GM12873 (cell line): ENCODE measurements around the gene TET1.

Experiments used
- CTCF ChIP-seq: IDR thresholded peaks from 2 replicates; pipeline ENCODE4 v1.5.1; 2012; ENCODE audit warnings: low read depth, mild to moderate bottlenecking, moderate library complexity, low read length, control low read depth; ENCODE audit not compliant: insufficient read depth; ENCODE audit errors: missing control alignments

The TET1 gene

GRCh38 chr10:68561865-68562649 is 1.9 kb downstream of the TET1 start:
- TF ChIP-seq CTCF = no peak

DNA sequence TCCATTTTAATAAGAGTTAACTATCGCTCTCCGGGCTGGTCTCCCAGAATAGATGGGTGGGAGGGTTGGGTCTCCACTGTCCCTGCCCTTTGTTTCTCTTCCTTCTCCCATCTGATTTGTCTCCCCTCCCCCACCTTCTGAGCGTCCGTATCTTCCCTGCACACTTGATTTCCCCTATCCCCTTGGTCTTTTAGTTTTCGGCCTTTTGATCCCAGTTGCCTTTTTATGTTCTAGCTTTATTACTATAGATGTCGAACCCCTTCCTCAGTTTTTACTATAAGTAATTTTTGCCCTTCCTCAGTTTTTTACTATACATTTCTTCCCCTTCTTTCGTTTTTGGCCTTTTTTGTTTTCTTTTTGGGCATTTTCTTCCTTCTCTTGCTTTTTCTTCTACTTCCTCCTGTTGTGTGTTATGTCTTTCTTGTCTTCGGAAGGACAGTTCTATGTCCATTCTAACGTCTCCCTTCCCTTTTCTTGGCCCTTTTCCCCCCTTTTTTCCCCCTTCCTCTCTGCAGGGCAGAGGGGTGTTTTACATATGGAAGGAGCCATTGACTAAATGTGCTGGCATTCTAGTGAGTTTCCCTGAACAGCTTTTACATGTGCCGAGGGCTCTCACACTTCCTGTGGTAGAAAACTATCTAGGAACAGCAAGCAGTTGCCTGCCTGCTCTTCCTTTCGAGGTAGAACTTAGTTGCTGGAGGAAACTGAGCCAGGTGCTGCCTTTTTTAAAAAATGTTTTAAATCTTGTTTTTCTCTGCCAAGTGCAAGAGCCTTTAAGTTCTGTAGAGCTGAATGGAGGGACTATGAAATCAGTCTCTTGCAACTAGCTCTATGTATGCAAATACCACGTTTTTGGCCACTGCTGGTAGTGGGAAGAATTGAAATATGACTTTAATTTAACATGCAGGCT is 2.8 kb downstream of the TET1 start:
- TF ChIP-seq CTCF = no peak

DNA sequence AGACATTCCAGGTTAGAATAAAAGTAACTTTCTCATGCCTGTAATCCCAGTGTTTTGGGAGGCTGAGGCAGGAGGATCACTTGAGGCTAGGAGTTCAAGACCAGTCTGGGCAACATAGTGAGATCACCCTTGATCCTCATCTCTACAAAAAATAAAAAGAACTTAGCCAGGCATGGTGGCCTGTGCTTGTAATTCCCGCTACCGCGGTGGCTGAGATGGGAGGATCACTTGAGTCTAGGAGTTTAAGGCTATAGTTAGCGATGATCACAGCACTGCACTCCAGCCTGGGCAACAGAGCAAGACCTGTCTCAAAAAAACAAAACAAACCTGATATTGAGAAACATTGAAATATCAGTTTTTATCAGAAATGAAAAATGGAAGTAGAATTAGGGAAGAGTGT is 4.6 kb downstream of the TET1 start:
- TF ChIP-seq CTCF = no peak

GRCh38 chr10:68565658-68566057 is 5.5 kb downstream of the TET1 start:
- TF ChIP-seq CTCF = no peak

DNA sequence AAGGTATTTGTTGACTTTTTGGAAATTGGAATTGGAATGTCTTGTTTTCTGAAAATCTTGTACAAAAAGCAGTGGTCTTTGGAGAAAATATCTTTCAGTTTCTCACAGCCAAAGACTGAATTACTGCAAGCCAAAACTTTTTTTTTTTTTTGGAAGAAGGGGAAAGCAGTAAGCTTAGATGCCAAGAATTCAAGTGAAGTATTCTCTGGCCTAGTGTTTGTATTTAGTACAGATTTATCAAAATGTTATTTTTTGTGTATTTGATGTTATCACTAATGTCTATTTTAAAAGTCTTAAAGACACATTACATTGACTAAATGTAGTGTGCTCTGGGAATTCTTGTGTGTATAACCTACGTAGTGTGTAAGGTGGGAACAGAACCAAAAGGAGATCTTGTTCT is 6.2 kb downstream of the TET1 start:
- TF ChIP-seq CTCF = no peak

DNA sequence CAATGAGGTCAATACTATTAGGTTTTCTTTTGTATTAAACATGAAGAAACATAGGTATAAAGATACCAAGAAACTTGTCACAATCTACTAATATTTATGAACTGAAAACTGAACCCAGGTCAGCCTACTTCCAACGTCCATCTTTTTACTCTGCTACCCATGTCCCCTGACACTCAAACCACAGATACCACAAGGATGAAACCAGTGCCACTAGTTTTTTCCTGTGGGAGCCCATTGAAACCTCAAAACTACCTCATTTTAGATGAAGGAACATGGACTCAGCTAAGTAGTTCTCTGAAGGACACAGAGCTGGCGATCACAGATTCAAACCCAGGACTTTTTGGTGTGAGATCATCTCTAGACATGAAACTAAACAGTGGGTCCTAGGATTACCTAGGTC is 6.8 kb downstream of the TET1 start:
- TF ChIP-seq CTCF = no peak

- TF ChIP-seq CTCF = no peak
Observed at GRCh38 chr10:68572151-68572550, 12.0 kb downstream of the TET1 start.
